ENCODE measurements around the gene DROSHA. TPM values are rescaled to one million over a fixed set of nuclear protein-coding genes. Genes with fewer than 3 reads are reported as not detected.

DROSHA gene
- total and polyA plus RNA-seq, 2 donors (not counting 3 experiments of a cell fraction or from before 2014, with no cell fraction given) = 49.1 to 96.4 TPM

DNA sequence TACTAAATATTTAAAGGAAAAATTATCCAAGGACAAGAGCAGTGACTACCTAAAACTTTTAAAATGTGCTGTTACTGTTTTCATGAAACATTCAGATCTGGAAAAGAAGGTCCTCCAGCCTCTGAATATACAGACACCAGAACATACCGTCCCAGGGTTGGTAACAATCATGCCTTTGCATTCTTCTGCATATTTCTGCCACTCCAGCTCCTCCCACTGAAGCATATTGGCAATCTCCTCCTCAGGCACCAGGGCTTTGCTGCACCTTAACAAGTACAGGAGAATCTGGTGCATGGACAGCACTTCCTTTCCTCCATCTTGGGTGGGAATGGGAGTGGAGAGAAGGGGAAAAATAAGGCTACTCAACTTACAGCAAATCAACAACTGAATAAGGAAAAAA lies 60.0 kb downstream of the DROSHA start:
- CTCF ChIA-PET = no interaction called here
- Histone ChIP-seq H3K27me3 (ENCODE audit: control insufficient read depth in 2 of 2, insufficient read depth in 2 of 2, low read length in 2 of 2) (no peaks in the 10 kb centered on the region), H3K4me2 (ENCODE audit: insufficient read depth, low read length) (no peak overlapping the region), H4K20me1 (replicated peaks; ENCODE audit: control insufficient read depth, extremely low read depth, insufficient read depth, low read length) (no peaks in the 10 kb centered on the region), H2AFZ (ENCODE audit: low read depth, low read length) (no peak overlapping the region), H3K9me3 (replicated peaks; ENCODE audit: control insufficient read depth, insufficient read depth, low read length) (no peaks in the 10 kb centered on the region), H3K36me3 (ENCODE audit: control insufficient read depth in 2 of 2, extremely low read depth in 1 of 2, insufficient read depth in 2 of 2, low read length in 2 of 2) (peaks cover 0 to 2% of the 10 kb centered on the region in 2 experiments), H3K79me2 (ENCODE audit: control insufficient read depth, insufficient read depth, low read length) (no peaks in the 10 kb centered on the region), H3K9me1 (replicated peaks; ENCODE audit: control insufficient read depth, extremely low read depth, insufficient read depth, low read length) (no peaks in the 10 kb centered on the region), H3K4me1 (ENCODE audit: control insufficient read depth, extremely low read depth, insufficient read depth, low read length) (peaks cover 10% of the 10 kb centered on the region), H3K27ac (ENCODE audit: insufficient read depth, low read depth, low read length) (no peak overlapping the region), H3K4me3 (replicated peaks in 1 of 3; ENCODE audit: insufficient read depth in 1 of 3, low read depth in 1 of 3, low read length in 3 of 3) (no peak overlapping the region), H3K9ac (replicated peaks; ENCODE audit: extremely low read depth, insufficient read depth, low read length) (no peak overlapping the region)
- DNase-seq (ENCODE audit: low read depth, low spot score) = no peak
- intact Hi-C loops (cut with micrococcal nuclease) (no loop called here), dilution Hi-C loops (cut with MboI; ENCODE audit: extremely low pct_ligation_motif_present, low sequenced_read_pairs) (no loop called here)
- no TSS peak for BruUV-seq (replicated peaks)
- POLR2A ChIA-PET = no interaction called here
- FAIRE-seq = no peak
- TF ChIP-seq, protein P1, sequence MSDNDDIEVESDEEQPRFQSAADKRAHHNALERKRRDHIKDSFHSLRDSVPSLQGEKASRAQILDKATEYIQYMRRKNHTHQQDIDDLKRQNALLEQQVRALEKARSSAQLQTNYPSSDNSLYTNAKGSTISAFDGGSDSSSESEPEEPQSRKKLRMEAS (IDR thresholded peaks at IDR 0.05; ENCODE audit: insufficient read depth, insufficient read length) = no peak
- TF ChIP-seq, protein P2, sequence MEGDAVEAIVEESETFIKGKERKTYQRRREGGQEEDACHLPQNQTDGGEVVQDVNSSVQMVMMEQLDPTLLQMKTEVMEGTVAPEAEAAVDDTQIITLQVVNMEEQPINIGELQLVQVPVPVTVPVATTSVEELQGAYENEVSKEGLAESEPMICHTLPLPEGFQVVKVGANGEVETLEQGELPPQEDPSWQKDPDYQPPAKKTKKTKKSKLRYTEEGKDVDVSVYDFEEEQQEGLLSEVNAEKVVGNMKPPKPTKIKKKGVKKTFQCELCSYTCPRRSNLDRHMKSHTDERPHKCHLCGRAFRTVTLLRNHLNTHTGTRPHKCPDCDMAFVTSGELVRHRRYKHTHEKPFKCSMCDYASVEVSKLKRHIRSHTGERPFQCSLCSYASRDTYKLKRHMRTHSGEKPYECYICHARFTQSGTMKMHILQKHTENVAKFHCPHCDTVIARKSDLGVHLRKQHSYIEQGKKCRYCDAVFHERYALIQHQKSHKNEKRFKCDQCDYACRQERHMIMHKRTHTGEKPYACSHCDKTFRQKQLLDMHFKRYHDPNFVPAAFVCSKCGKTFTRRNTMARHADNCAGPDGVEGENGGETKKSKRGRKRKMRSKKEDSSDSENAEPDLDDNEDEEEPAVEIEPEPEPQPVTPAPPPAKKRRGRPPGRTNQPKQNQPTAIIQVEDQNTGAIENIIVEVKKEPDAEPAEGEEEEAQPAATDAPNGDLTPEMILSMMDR (IDR thresholded peaks at IDR 0.05; ENCODE audit: extremely low read depth in 1 of 2, insufficient read depth in 1 of 2, low read depth in 1 of 2, low read length in 2 of 2) = no peak
- no peak for TF ChIP-seq POLR2AphosphoS5 (IDR thresholded peaks at IDR 0.05; ENCODE audit: insufficient read depth, low read depth, low read length)
- no peak for TF ChIP-seq EZH2 (IDR thresholded peaks at IDR 0.05; ENCODE audit: borderline replicate concordance, low read depth, low read length, severe bottlenecking)
- no peak for TF ChIP-seq GATA2 (IDR thresholded peaks at IDR 0.05; ENCODE audit: insufficient read depth, insufficient read length, low read depth, low read length)
- TF ChIP-seq MYC (IDR thresholded peaks at IDR 0.05; ENCODE audit: low read depth, low read length) = no peak
- TF ChIP-seq FOS (IDR thresholded peaks at IDR 0.05; ENCODE audit: borderline replicate concordance, insufficient read depth, low read length) = no peak
- TF ChIP-seq JUN (IDR thresholded peaks at IDR 0.05; ENCODE audit: borderline replicate concordance, insufficient read depth, insufficient read length, low read depth) = no peak
- no peak for TF ChIP-seq POLR2A (IDR thresholded peaks at IDR 0.05; ENCODE audit: low read depth, low read length)

Data from endothelial cell of umbilical vein (primary cell).